GM19328 (cell line): ENCODE results near the gene GARIN3.
"Not testable (repeated sequence)": the region's sequence is repeated elsewhere in the genome, so short reads cannot be mapped to it uniquely, and the experiment has no call there.

Experiments
- ATAC-seq: cut with Tn5 transposase; IDR thresholded peaks from one replicate; pipeline ENCODE4 v1.9.1; 2021; ENCODE audit warnings: mild to moderate bottlenecking, moderate library complexity; ENCODE audit not compliant: unreplicated experiment

Gene GARIN3

GRCh38 chr5:157166214-157167213 lies at the start of gene GARIN3:
TSS of gene GARIN3 (minus strand) at chr5:157166264. CDS start at chr5:157166168, 96 bp downstream.
- no peak for ATAC-seq

- no peak for ATAC-seq
Measured at GRCh38 chr5:157215514-157216167, 49.6 kb upstream of the GARIN3 start.

- ATAC-seq, result peak; percentile 34
Measured at GRCh38 chr5:157214861-157215513, 48.9 kb upstream of the GARIN3 start.

- ATAC-seq, result no peak
Measured at GRCh38 chr5:157214415-157214814, 48.4 kb upstream of the GARIN3 start.

GRCh38 chr5:157213527-157214243 lies 47.6 kb upstream of the GARIN3 start:
- ATAC-seq, result no peak

GRCh38 chr5:157212307-157212706 lies 46.2 kb upstream of the GARIN3 start:
- ATAC-seq, result no peak

GRCh38 chr5:157210652-157211051 lies 44.6 kb upstream of the GARIN3 start:
- not testable (repeated sequence) for ATAC-seq

GRCh38 chr5:157205708-157206107 lies 39.6 kb upstream of the GARIN3 start:
- ATAC-seq, result no peak

- ATAC-seq, result no peak
Measured at GRCh38 chr5:157204765-157205164, 38.7 kb upstream of the GARIN3 start.

GRCh38 chr5:157203417-157203816 lies 37.4 kb upstream of the GARIN3 start:
- ATAC-seq, result no peak

- no peak for ATAC-seq
Measured at GRCh38 chr5:157201857-157202256, 35.8 kb upstream of the GARIN3 start.

- no peak for ATAC-seq
Measured at GRCh38 chr5:157198277-157198986, 32.4 kb upstream of the GARIN3 start.

- no peak for ATAC-seq
Measured at GRCh38 chr5:157197086-157197485, 31.0 kb upstream of the GARIN3 start.

GRCh38 chr5:157196045-157196444 lies 30.0 kb upstream of the GARIN3 start:
- no peak for ATAC-seq

GRCh38 chr5:157193699-157194424 lies 27.8 kb upstream of the GARIN3 start:
- ATAC-seq, result no peak

GRCh38 chr5:157189223-157189622 lies 23.2 kb upstream of the GARIN3 start:
- no peak for ATAC-seq

GRCh38 chr5:157188270-157188669 lies 22.2 kb upstream of the GARIN3 start:
- no peak for ATAC-seq

GRCh38 chr5:157187046-157187754 lies 21.1 kb upstream of the GARIN3 start:
- ATAC-seq, result no peak
